ENCODE results near the gene STK39.

The STK39 gene

DNA sequence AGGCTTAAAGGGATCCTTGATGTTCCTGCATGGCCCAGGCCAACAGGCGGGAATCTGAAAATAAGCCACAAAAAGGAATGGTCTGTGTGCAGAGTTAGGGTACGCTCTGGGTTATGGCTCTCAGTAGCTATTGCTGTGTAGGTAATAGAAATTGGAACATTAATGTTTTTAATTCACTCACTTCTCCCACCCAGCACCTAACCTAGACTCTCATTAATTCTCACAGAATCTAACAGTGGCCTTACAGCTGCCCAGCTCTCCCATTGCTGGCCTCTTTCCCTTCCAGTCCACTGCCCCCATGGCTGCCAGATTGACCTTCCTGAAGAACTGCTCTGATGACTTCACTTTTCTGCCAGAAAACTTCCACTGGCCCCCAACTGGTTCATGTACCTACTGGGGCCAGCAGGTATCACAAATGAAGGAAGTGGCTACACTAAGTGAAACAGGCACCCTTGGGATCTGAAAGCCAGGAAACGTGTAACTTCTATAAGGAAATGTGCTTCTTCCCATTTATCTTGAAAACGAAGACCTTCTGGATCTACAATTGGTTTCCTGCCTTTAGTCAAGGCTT is 315.2 kb downstream of the STK39 start:
- no peak for DNase-seq (ENCODE audit: low read depth in 2 of 2)

- no peak for DNase-seq (ENCODE audit: low read depth in 2 of 2)
Observed at GRCh38 chr2:167929484-167929883, 317.9 kb downstream of the STK39 start.

DNA sequence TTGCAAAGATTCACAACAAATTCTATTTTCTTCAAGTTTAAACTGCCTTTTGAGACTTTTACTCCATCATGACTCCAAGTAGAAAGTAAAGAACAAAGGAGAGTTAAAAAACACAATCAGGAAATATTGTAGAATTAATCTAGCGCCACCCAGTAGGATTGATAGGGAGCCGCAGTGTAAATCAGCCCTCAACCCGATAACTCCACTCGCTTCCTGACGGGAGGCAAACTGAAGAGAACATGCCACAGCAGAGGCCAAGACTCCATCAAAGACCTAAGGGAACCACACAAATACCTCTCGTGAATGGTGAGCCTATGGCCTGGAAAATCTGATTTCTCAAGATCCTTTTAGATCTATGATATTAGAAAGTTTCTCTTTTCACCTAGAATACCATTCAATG is 319.0 kb downstream of the STK39 start:
- no peak for DNase-seq (ENCODE audit: low read depth in 2 of 2)

DNA sequence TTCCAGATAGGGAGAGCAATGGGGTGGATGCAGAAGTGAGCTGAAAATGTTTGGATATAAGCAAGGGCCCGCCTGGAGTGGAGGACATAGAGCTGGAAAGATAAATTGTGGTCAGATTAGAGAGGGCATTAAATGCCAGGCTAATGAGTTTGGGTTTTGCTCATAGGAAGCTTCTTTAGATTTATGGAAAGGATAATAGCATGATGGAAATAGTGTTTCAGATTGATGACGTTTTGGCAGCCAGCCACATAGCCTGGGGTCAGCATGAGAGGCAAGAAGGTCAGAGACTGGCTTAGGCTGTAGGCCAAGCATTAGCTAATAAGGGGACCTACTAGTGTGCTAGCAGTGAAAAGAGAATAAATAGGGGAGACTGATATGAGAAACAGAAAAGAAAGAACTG is 321.6 kb downstream of the STK39 start:
- no peak for DNase-seq (ENCODE audit: low read depth in 2 of 2)

DNA sequence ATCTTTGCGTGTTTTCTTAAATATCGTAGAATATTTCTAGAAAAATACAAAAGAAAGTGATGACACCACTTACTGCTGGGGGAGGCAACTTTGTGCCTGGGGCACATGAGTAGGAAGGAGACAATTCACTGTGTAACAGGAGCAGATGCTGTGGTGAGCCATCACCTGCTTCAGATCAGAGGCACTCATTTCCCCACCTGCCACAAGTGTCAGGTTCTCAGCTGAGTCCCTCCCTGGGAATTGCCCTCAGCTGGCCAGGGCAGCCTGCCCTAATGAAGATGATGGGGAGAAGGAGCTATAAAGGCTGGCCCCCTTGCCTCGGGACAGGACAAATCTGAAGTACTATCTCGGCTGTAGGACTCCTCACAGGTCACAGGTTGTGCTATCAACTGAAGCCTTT is 322.8 kb downstream of the STK39 start:
- DNase-seq (ENCODE audit: low read depth in 2 of 2): no peak

- no peak for DNase-seq (ENCODE audit: low read depth in 2 of 2)
Observed at GRCh38 chr2:167916756-167917155, 330.6 kb downstream of the STK39 start.

- DNase-seq (ENCODE audit: low read depth in 2 of 2): no peak
Observed at GRCh38 chr2:167914969-167915368, 332.4 kb downstream of the STK39 start.

GRCh38 chr2:167908786-167909185 is 338.6 kb downstream of the STK39 start:
- no peak for DNase-seq (ENCODE audit: low read depth in 2 of 2)

GRCh38 chr2:167905668-167906067 is 341.7 kb downstream of the STK39 start:
- no peak for DNase-seq (ENCODE audit: low read depth in 2 of 2)

All from stimulated activated CD4-positive, alpha-beta T cell treated with anti-CD3 and anti-CD28 coated beads, Interleukin-15, amount 100 ng/mL, for 48 hours (primary cell).